GM21717 (cell line): ENCODE results near the gene AZIN2.
"Not testable (repeated sequence)": the region's sequence is repeated elsewhere in the genome, so short reads cannot be mapped to it uniquely, and the experiment has no call there.

Experiments used
- ATAC-seq: cut with Tn5 transposase; IDR thresholded peaks from one replicate; pipeline ENCODE4 v1.9.1; 2021; ENCODE audit warnings: mild to moderate bottlenecking, moderate library complexity; ENCODE audit not compliant: unreplicated experiment

Gene AZIN2

DNA sequence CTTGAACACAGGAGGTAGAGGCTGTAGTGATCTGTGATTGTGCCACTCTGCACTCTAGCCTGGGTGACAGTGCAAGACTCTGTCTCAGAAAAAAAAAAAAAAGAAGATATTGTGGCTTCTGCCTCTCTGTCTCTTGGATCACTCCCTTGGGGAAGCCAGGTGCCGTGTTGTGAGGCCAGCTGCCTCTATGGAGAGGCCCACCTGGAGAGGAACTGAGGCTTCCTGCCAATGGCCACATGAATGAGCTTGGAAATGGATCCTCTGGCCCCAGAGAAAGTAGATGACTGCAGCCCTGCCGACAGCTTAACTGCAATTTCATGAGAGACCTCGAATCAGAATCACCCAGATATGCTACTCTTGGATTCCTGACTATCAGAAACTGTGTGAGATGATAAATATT, 24.5 kb upstream of the AZIN2 start:
- ATAC-seq = no peak

DNA sequence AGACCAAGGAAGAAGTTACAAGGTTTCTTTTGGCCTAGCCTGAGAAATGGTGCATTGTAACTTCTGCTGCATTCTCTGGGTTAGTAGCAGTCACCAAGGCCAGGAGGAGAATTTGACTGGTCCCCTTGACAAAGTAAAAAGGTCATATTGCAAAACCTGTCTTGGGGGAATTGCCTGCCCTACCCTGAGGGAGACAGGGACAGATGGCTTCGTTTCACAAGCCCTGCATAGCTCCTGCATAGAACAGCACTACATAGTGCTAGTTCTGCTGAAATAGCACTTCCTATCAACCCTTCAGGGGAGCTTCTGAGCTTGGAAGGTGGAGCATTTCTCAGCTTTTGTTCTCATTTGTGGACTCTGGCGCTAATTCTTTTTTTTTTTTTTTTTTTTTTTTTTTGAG, 23.9 kb upstream of the AZIN2 start:
- no peak for ATAC-seq

DNA sequence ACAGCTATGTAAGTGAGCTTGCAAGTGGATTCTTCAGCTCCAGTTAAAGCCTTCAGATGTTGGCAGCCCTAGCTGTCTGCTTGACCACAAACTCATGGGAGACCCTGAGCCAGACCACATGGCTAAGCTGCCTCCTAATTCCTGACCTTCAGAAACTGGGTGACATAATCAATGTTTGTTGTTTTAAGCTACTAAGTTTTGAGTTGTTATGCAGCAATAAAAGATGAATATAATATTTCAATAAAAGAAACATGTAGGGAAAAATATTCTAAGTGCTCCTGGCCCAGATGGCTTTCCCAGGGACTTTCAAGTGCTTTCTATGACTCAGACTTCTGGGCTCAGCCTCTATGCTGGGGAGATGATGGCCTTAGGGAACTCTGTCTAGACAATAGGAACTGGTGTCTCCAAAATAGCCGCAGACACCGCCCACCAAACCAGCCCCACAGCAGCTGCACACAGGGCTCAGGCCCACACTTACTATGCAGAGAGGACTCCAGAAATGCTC, 20.3 kb upstream of the AZIN2 start:
- no peak for ATAC-seq

DNA sequence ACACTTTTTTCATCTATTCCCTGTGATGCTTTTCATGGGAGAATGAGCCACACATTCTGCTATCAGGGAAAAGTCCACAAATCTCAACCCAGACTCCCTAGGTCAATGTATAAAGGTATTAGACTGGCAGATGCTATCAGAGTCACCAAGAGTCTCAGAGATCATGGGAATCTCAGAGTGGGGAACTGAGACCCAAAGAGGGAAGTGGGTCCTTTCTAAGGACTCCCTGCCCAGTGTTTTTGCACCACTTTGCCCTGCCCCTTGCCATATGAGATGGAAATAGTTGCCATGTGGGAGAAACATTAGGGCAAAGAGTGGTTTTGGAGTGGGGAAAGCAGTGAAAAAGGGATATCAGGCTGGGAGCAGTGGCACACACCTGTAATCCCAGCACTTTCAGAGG, 19.1 kb upstream of the AZIN2 start:
- no peak for ATAC-seq

DNA sequence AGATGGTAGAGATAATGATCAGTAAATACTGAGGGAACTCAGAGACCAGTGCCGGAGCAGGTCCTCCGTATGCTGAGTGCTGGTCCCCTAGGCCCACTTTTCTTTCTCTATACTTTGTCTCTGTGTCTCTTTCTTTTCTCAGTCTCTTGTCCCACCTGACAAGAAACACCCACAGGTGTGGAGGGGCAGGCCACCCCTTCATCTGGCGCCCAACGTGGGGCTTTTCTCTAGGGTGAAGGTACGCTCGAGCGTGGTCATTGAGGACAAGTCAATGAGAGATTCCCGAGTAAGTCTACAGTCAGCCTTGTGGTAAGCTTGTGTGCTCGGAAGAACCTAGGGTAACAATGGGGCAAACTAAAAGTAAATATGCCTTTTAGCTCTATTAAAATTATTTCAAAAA, 16.7 kb upstream of the AZIN2 start:
- not testable (repeated sequence) for ATAC-seq

DNA sequence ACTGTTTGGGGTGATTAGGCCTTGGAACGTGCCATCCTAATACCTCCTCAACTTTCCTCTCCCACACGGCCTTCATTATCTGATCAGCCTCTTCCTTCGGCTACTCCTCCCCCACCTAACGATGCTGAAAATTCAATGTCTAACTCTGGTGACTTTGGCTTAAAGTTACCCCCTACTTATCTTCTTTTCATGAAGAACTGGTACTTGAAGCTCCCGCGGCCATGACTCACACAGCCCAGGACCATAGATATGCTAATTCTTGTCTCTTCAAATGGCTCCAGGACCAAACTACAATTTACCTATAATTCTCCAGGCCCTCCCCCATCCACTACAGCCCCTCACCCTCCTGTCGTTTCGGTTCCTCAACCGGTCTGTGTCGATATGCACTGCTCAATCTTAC, 15.7 kb upstream of the AZIN2 start:
- no peak for ATAC-seq

DNA sequence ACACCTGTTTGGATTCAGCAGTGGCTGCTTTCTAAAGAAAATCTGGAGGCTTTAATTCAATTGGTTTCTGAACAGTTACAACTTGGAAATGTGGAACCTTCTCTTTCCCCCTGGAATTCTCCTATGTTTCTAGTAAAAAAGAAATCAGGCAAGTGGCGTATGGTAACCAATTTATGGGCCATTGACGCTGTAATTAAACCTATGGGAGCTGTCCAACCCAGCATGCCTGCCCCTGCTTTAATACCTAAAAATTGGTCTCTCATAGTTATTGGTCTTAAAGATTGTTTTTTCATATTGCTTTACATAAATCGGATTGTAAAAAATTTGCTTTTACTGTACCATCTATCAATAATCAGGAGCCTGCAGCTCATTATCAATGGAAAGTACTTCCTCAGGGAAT, 14.5 kb upstream of the AZIN2 start:
- ATAC-seq = not testable (repeated sequence)

DNA sequence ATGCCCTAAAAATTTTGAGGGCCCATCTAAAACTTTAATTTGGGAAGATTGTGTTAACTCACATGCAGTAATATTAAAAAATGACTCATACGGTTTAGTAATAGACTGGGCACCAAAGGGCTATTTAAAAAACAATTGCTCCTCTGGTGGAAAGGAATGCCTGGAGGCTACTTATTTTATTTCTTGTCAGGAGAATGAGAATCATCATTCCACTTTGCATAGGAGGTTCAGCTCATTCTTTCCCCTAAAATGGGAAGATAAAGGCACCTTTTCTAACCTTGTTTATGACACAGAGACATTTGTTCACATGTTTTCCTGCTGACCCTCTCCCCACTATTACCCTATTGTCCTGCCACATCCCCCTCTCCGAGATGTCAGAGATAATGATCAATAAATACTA, 12.8 kb upstream of the AZIN2 start:
- ATAC-seq = not testable (repeated sequence)

DNA sequence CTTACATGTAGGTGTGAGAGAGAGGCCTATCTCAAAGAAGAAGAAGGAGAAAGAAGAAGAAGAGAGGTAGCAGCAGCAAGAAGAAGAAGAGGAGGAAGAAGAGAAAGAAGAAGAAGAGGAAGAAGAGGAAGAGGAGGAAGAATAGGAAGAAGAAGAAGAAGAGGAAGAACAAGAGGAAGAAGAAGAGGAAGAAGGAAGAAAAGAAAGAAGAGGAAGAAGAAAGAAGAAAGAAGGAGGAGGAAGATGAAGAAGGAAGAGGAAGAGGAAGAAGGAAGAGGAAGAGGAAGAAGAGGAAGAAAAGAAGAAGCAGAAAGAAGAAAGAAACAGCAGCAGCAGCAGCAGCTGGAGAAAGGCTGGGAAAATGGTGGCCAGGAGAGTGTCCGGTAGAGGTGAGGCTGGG, 10.3 kb upstream of the AZIN2 start:
- no peak for ATAC-seq

DNA sequence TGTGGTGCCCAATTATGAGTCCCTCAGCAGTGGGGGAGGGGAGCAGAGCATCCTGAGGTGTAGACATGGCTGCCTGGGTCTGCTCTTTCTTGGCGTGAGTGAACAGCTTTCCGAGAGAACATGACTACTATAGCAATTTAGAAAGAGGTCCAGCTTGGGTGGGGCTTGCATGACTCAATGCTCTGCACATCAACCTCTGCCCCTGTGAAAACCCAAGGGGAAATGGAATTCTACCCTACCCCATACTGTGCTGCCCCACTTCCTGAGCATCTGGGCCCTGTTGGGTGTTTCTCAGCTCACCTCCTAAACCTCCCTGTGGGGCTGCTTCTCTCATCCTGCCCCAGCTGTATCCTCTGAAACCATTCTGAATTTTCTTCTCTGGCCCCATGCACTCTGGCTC, 8.2 kb upstream of the AZIN2 start:
- ATAC-seq = no peak

DNA sequence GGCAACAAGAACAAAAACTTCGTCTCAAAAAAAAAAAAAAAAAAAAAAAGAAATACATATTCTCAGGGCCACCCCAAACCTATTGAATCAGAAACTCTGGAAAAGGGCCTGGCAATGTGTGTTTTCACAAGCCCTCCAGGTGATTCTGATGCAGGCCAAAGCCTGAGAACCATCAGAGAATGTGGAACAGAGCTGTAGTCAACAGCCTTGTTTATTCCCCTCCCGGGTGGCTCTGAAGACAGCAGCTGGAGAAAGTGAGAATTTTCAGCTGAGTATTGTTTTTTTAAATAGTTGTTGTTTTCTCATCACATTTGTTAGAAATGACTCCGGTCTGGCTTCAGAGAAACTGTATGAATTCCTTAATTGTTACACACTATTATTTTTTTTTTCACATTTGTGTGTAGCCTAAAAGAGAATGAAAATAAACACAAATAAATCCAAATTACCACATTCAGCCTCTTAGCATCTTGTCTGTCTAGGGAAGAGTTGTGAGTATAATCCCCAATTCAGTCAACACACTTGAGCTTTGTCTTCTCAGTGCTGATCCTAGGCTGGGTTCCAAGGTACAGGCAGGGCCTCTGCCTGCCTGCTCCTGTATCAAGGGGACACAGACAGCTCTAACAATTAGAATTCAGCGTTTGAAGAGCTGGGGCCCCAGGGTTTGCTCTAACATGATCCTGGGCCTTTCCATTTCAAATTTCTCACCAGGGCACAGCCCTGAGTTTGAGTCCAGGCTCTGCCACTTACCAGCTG, 6.6 kb upstream of the AZIN2 start:
- no peak for ATAC-seq

DNA sequence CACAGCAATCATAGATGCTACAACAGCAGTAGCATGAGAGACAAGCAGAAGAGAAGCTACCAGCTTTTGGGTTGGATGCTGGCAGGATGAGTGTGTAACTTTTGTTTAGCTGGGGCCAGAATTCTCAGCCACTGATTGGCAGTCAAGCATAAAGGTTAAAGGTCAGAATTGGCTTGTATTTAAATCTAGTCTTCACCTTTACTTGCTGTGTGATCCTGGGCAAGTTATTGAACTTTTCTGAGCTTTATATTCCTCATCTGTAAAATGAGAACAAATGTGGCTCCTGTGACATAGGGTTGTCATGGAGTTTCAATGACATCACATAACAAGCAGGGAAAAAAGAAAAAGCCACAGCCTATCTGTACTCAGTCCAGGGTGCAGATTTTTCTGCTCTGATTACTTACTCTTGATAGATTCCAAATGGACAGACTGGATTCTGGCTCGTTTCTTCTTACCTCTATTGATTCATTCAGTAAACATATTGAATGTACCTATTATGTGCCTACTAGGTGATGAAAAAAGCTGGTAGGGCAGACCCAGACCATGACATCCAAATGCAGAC, 2.8 kb upstream of the AZIN2 start:
- no peak for ATAC-seq

DNA sequence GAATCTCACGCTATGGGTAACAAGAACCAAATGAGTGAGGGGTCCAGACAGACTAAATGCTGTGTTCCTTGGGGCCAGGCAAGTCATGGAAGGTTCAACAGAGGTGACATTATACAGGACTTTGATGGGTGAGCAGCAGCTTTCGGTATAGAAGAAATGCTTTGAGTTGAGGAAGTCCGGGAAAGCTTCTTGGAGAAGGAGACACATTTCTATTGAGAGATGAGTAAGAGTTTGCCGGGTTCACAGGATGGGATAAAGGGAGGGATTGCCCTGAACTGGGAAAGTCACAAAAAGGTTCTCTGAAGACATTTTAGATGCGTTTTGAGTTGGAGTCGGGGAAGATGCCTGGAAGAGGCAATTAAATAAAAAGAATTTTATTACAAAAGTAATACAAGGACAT, 580 bp upstream of the AZIN2 start:
- no peak for ATAC-seq

DNA sequence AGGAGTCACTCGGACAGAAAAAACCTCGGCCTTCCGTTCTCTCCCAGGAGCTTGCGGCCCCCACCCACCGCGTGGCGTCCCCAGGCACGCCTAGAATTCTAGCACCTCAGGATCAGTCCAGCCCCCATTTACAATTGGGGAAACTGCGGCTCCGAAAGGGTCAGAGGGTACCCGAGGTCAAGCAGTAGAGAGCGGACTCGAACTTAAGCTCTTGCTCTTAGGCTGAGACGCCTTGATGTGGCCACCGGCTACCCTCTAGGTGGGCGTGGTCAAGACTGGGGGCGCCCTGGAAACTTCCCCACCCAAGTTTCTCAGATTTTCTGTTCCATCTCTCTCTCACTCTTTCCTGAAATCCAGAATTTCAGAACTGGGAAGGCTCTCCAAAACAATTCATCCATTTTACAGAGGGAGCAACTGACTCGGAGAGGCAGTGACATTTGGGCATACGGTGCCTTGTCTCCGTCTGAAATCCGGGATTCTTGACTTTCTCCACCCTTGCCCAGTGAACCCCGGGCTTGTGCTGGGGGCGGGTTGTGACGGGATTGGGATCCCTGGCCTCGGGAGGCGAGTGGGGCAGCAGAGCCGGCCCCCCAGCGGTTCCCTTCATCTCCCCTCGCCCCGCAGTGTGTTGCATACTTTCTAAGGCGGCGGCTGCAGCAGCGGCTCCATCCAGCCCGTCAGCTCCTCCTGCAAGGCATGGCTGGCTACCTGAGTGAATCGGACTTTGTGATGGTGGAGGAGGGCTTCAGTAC, 777 bp downstream of the AZIN2 start:
- no peak for ATAC-seq

DNA sequence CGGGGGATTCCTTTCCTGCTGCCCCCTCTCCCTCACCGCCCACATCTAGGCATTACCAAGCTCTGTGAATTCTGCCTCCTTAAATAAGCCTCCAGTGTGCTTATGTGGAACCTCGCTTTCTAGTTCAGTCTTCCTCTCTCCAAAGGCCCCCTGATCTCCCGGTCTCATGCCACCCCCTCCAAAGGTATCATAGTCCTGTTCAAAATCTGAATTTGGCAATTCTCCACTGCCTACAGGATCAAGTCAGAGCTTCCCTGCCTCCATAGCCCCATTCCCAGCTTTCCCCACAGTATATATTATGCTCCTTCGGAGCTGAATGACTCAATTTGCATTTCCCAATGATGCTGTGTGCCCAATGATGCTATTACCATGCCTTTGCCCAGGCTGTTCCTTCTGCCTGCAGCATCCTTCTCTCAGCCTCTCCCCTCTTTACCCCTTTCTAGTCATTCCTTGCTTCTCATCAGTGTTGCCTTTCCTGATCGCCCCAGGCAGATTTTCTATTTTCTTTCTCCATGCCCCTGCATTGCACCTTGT, 1.7 kb downstream of the AZIN2 start:
- ATAC-seq = no peak

DNA sequence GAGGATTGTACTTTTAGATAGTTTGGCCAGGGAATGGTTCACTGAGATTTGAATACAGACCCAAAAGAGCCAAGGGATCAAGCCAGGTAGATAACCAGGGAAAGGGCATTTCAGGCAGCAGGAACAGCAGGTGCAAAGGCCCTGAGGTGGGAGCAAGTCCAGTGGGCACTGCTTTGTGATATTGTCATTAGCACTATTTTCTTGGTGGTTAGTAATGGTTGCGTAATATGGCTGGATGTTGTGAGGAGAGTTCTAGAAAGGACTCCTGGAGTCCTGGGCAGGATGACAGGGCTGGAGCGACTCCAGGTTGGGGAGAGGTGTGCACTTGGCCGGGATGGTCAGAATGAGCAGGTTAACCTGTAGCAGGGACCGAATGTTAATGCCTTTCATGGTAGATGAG, 4.4 kb downstream of the AZIN2 start:
- no peak for ATAC-seq

DNA sequence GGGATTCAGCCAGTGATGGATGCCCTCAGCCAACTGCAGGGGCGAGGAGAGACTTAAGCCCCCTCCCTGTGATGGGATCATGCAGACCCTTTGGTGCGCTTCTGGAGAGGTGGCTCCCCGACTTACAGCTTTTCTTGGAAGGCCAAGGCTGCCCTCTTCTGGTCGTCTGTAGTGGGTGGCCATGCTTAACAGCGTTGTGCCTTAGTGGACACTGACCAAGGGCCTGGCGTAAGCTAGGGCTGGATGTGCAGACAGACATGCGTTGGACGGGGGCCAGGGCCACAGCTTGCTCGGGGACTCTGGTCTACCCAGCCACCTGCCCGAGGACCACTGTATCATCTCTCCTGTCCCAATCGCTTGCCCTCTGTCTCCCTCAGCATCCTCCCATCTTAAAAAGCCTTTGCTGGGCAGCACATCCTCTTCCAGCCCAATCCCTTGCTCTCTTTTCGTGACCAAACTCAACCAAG, 5.5 kb downstream of the AZIN2 start:
- no peak for ATAC-seq

DNA sequence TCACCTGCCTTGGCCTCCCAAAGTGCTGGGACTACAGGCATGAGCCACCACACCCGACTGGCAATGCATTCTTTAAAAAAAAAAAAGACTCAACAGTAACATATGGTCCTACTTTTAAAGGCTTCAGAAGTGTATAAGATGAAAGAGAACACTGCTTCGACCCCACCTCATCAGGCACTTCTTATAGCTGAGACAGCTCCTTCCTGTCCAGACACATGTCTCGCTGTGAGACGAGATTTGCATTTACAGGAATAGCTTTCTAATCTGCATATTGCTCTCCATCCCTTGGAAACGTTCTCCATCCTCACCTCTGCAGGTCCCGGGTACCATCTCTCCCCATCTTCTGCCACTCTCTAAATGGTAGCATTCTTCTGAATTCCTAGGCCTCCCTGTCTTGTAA, 6.7 kb downstream of the AZIN2 start:
- no peak for ATAC-seq

DNA sequence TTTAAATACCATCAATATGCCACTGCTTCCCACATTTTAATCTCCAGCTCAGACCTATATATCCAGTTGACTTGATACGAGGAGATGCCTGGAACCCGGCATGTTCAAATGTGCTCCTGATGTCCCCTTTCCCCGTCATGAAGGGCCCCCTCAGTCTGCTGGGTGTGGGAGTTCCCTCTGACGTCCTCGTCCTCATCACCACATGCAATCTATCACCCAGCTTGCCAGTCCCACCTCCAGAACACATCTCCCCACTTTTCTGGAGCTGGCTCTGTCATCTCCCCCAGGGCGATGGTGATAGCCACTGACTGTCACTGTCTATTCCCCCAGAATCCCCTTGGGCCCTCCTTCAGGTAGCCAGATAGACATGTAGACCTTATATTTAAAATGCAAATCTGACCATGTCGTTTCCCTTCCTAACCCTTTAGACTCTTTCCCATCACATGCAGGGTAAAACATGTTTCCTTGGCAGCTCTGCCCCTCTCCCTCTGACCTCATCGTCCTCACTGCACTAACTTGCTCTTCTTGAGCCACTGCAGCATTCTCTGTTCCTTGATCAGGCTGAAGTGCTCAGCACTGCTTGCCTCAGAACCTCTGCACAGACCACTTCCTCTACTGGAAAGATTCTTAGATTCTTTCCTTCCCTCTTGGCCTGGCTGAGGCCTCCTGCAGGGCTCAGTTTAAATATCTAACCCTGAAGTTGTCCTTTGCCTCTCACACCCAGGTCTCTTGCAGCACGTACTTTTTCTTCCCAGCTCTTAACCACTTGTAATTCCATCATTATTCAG, 7.4 kb downstream of the AZIN2 start:
- no peak for ATAC-seq

DNA sequence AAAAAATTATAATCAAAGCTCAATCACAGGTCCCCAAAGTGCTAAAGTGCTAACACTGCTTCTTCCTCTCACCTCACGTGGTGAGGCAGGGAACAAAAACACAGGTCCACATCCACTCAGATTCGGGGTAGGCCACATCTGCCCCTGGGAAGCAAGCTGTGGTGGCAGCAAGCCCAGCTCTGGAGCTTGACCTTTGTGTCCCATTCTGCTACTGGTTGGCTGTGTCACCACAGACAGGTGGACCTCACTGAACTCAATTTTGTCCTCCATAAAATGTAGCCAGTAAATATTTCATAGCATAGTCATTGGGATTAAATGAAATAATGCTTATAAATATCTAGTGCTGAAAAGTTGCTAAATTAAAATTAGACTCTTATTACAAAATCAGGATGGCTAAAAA, 8.5 kb downstream of the AZIN2 start:
- no peak for ATAC-seq

DNA sequence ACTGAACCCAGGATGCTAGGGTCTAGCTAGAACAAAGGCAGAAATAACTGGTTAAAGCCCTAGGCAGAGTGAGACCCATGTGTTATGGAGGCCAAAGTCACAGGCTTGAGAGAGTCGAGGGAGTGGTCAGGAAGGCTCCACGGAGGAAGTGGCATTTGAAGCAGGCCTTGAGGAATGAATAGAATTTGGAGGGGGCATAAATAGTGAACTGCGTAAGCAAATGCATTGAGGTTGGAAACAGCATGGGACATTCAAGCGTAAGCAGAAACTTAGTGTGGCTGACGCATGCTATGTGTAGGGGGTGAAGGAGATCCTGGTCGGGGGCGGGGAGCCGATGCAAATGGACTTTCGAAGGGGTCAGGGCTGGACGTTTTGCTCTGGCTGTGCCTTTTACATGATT, 11.5 kb downstream of the AZIN2 start:
- no peak for ATAC-seq
